BJ (cell line): ENCODE data around the gene GAS2L2. TPM values are rescaled to one million over a fixed set of nuclear protein-coding genes. Genes with fewer than 3 reads are reported as not detected.
"Not testable (repeated sequence)": the region's sequence is repeated elsewhere in the genome, so short reads cannot be mapped to it uniquely, and the experiment has no call there.

Experiments
- CTCF ChIA-PET: fragments of 350-600 bp; formaldehyde crosslinking; extraction: SDS; loops from one replicate; lab custom pipeline; 2021; ENCODE audit warnings: antibody characterized with exemption, inconsistent platforms; lab: Yijun Ruan, JAX
- POLR2A ChIA-PET: fragments of 300-600 bp; sonication (Branson Sonifier 250); formaldehyde crosslinking; extraction: SDS; loops from one replicate; lab custom pipeline; 2021; ENCODE audit warnings: antibody characterized with exemption; lab: Charles Lee
- DNase-seq: peaks from one replicate; pipeline ENCODE4 v3.0.0-alpha.2; 2011; ENCODE audit warnings: low read depth
- H3K27me3 ChIP-seq: 2 replicates; pipeline ENCODE4 v1.6.0; 2011; ENCODE audit warnings: low read length; ENCODE audit not compliant: control insufficient read depth, insufficient read depth
- H3K36me3 ChIP-seq: 2 replicates; pipeline ENCODE4 v1.5.1; 2011; ENCODE audit warnings: low read length; ENCODE audit not compliant: control insufficient read depth, insufficient read depth
- H3K4me3 ChIP-seq: 2 replicates; pipeline ENCODE4 v1.5.1; 2011; ENCODE audit warnings: low read depth, mild to moderate bottlenecking, control low read depth, low read length
- polyA plus RNA-seq: library from polyadenylated mRNA; depleted of rRNA; stranded (reverse); fragments of >200 nt; gene quantifications from 2 replicates; pipeline ENCODE4 v1.2.3, GENCODE V29; 2011
- TF ChIP-seq, protein P1 (sequence below): IDR thresholded peaks from 2 replicates; pipeline ENCODE4 v1.5.1; 2011; ENCODE audit warnings: low read depth, mild to moderate bottlenecking, control low read depth, inconsistent platforms, low read length, moderate library complexity; ENCODE audit not compliant: insufficient read depth

Gene GAS2L2
- polyA plus RNA-seq, 1 experiment, result not detected

DNA sequence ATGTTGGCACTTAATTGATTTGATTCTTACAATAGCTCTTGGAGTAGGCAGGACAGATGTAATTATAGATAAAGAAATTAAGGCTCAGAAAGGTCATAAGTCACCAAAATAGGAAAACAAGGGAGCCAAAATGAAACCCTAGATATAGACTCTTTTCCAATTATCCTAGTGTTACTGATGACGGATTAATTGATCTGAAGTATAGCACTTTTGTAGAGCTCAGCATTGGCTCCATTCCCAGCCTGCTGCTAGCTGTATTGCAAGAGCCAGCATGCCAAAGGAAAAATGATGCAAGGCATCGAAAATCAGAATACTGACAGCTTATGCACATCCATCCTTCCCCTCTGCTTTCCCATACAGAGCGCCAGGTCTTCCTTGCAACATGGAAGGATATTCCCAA is 43.2 kb downstream of the GAS2L2 start:
- Histone ChIP-seq H3K27me3 (no peaks in the 10 kb centered on the region), H3K4me3 (no peak overlapping the region), H3K36me3 (peaks cover 4% of the 10 kb centered on the region)
- POLR2A ChIA-PET, result no interaction called here
- DNase-seq, result peak; percentile 3
- CTCF ChIA-PET, result interaction anchor here (1.0 to 1.2 kb wide), 3 partner anchors 9 to 21 kb away, joined by 3 to 4 read pairs (median 3); no protein-coding TSS in a partner anchor
- TF ChIP-seq, protein P1, sequence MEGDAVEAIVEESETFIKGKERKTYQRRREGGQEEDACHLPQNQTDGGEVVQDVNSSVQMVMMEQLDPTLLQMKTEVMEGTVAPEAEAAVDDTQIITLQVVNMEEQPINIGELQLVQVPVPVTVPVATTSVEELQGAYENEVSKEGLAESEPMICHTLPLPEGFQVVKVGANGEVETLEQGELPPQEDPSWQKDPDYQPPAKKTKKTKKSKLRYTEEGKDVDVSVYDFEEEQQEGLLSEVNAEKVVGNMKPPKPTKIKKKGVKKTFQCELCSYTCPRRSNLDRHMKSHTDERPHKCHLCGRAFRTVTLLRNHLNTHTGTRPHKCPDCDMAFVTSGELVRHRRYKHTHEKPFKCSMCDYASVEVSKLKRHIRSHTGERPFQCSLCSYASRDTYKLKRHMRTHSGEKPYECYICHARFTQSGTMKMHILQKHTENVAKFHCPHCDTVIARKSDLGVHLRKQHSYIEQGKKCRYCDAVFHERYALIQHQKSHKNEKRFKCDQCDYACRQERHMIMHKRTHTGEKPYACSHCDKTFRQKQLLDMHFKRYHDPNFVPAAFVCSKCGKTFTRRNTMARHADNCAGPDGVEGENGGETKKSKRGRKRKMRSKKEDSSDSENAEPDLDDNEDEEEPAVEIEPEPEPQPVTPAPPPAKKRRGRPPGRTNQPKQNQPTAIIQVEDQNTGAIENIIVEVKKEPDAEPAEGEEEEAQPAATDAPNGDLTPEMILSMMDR, result no peak

DNA sequence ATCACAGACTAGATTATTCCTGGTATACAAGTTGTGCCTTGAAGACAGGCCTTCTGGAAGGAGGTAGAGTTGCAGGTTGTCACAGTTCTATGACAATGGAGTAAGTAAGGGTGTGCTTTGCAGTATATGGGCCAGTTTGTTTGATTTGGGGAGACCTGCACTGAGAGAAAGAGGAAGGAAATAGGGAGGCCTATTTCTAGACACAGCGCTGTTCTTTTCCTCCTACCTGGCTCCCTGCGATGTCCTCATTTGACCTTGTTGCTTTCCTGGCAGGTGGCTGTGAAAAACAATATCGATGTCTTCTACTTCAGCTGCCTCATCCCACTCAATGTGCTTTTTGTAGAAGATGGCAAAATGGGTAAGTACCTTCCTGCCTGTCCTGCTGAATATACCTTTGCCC is 44.1 kb downstream of the GAS2L2 start:
- TF ChIP-seq, protein P1, result no peak
- POLR2A ChIA-PET, result no interaction called here
- H3K4me3 ChIP-seq, result no peak overlapping the region
- DNase-seq, result no peak
- no peaks in the 10 kb centered on the region for H3K27me3 ChIP-seq
- CTCF ChIA-PET, result interaction anchor here (1.0 kb wide), 1 partner anchor 13 kb away, joined by 4 read pairs; no protein-coding TSS in a partner anchor
- H3K36me3 ChIP-seq, result peaks cover 4% of the 10 kb centered on the region

DNA sequence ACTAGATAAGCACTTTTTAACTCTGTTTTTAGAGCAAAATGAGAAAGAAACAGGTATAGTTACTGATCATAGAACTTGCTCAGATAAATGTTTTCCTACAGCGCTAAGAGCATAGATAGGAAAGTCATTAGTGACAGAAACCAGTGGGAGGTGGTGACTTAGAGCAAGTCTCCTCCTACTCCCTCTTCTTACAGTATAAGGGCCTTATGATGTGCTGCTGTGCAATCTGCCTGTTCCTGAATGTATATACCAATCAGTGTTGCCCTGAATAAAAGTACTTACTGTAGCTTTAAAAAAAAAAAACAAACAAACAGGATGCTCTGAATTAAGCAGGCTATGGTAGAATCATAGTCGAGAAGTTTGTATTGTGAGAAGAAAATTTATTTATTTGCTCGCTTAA is 44.9 kb downstream of the GAS2L2 start:
- Histone ChIP-seq H3K4me3 (no peak overlapping the region), H3K27me3 (no peaks in the 10 kb centered on the region), H3K36me3 (peaks cover 4% of the 10 kb centered on the region)
- DNase-seq, result no peak
- TF ChIP-seq, protein P1, result no peak
- POLR2A ChIA-PET, result no interaction called here
- CTCF ChIA-PET, result no interaction called here

DNA sequence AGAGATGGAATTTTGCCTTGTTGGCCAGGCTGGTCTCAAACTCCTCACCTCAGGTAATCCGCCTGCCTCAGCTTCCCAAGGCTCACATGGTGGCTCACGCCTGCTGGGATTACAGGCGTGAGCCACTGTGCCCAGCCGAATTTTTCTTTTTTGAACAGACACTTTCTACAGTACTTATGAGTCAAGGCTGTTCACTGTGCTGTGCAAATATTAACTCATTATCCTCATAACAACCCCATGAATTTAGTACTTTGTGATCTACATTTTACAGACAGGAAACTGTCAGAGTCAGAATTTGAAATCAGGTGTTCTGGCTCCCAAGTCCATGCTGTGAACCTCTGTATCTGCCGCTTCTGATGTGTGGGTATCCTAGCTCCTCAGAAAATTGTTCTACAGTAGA is 47.3 kb downstream of the GAS2L2 start:
- no peak overlapping the region for H3K4me3 ChIP-seq
- ChIA-PET POLR2A (no interaction called here), CTCF (interaction anchor here (1.0 kb wide), 1 partner anchor 92 kb away, joined by 3 read pairs; no protein-coding TSS in a partner anchor)
- DNase-seq, result no peak
- TF ChIP-seq, protein P1, result no peak
- no peaks in the 10 kb centered on the region for H3K27me3 ChIP-seq
- H3K36me3 ChIP-seq, result peaks cover 3% of the 10 kb centered on the region

DNA sequence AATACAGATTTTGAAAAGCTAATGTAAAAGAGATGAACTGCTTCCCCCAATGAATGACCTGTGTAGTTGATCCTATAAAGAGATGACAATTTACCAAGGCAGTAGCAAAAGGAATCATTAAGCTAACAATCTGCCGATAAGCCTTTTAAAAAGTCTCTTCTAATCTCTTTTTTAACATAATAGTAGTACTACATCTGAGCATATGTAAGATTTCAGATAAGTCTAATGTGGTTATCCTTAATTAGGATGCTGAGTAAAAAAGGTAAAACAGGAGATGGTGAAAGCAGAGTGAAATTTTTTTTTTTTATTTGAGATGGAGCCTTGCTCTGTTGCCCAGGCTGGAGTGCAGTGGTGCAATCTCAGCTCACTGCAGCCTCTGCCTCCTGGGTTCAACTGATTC is 47.8 kb downstream of the GAS2L2 start:
- CTCF ChIA-PET, result interaction anchor here (1.0 kb wide), 1 partner anchor 92 kb away, joined by 3 read pairs; no protein-coding TSS in a partner anchor
- TF ChIP-seq, protein P1, result no peak
- Histone ChIP-seq H3K27me3 (no peaks in the 10 kb centered on the region), H3K36me3 (peaks cover 3% of the 10 kb centered on the region), H3K4me3 (no peak overlapping the region)
- DNase-seq, result no peak
- POLR2A ChIA-PET, result no interaction called here

DNA sequence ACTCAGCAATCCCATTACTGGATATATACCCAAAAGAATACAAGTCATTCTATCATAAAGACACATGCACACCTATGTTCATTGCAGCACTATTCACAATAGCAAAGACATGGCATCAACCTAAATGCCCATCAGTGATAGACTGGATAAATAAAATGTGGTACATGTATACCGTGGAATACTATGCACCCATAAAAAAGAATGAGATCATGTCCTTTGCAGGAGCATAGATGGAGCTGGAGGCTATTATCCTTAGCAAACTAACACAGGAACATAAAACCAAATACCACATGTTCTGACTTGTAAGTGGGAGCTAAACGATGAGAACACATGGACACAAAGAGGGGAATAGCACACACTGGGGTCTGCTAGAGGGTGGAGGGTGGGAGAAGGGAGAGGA is 49.7 kb downstream of the GAS2L2 start:
- H3K4me3 ChIP-seq, POLR2A ChIA-PET, H3K36me3 ChIP-seq, H3K27me3 ChIP-seq, DNase-seq: not testable (repeated sequence)
- CTCF ChIA-PET, result interaction anchor here (1.5 kb wide), 1 partner anchor 106 kb away, joined by 3 read pairs; the partner anchor contains the start of gene TAF15
